Transverse colon (tissue), 4 donors: ENCODE results near the gene SERINC1. TPM values are rescaled to one million over a fixed set of nuclear protein-coding genes. Genes with fewer than 3 reads are reported as not detected.

ENCODE experiments used
- DNase-seq: peaks from one replicate; pipeline ENCODE4 v3.0.0-alpha.2; 2019
- H3K27ac ChIP-seq, 4 donors: fragments of 200-600 bp; sonication (generic); 2 replicates each; pipeline ENCODE4 v1.5.1; 2016 to 2018; ENCODE audit warnings: inconsistent platforms in 4 of 4
- H3K27me3 ChIP-seq: fragments of 200-600 bp; sonication (generic); 2 replicates; pipeline ENCODE4 v1.5.1; 2017; ENCODE audit warnings: inconsistent platforms
- H3K36me3 ChIP-seq, 4 donors: fragments of 200-600 bp; sonication (generic); 2 replicates each; pipeline ENCODE4 v1.5.1; 2017 to 2019; ENCODE audit warnings: inconsistent platforms in 4 of 4
- H3K4me1 ChIP-seq, 4 donors: fragments of 200-600 bp; sonication (generic); 2 replicates each; pipeline ENCODE4 v1.5.1; 2017 to 2020; ENCODE audit warnings: inconsistent platforms in 4 of 4
- H3K4me3 ChIP-seq, 4 donors: fragments of 200-600 bp; sonication (generic); 1 replicate in 1 of 4; 2 replicates in 3 of 4; pipeline versions ENCODE4 v1.5.1 to v1.6.1; 2017 to 2019; ENCODE audit warnings: inconsistent platforms in 4 of 4
- H3K9me3 ChIP-seq, 2 donors: fragments of 200-600 bp; sonication (generic); 2 replicates each; pipeline ENCODE4 v1.5.1; 2017 to 2019; ENCODE audit warnings: inconsistent platforms in 2 of 2
- EP300 ChIP-seq: sonication (generic); formaldehyde crosslinking; IDR thresholded peaks from one replicate; pipeline ENCODE4 v1.6.1; 2017; ENCODE audit warnings: antibody characterized with exemption, low read depth
- POLR2A ChIP-seq: fragments of 450-650 bp; IDR thresholded peaks from one replicate; pipeline ENCODE4 v1.6.1; 2016; ENCODE audit warnings: antibody characterized with exemption, mild to moderate bottlenecking, moderate library complexity
- POLR2AphosphoS5 ChIP-seq, 3 donors: sonication (generic); formaldehyde crosslinking; IDR thresholded peaks; one replicate each; pipeline ENCODE4 v1.6.1; 2016; ENCODE audit warnings: antibody characterized with exemption in 3 of 3
- WGBS, 2 donors: methylation state at CpG; one replicate each; pipeline ENCODE4 v1.1.5; 2018; ENCODE audit warnings: low coverage in 1 of 2; 5-methylcytosine and 5-hydroxymethylcytosine counted together
- in situ Hi-C, 4 donors: fragments of 200-750 bp; cut with MboI; loops; one replicate each; pipeline versions ENCODE4 v1.15.0 to v1.15.1; 2017; ENCODE audit warnings: low sequenced_read_pairs in 3 of 4, low pct_ligation_motif_present in 1 of 4, low pct_unique_long_range_greater_than_20kb in 1 of 4
- intact Hi-C: fragments of 100-400 bp; cut with DNase I; formaldehyde crosslinking; loops from one replicate; pipeline ENCODE4 v1.15.1; 2023; ENCODE audit warnings: low total_unique reads
- total RNA-seq, 4 donors: library from RNA; depleted of rRNA; stranded (reverse); fragments of >200 nt; gene quantifications; one replicate each; pipeline ENCODE4 v1.1.0, GENCODE V29; 2016
- TF ChIP-seq, protein P1 (sequence below), 5 experiments: fragments of 200-600 bp in 3 of 5; fragments of 450-650 bp in 2 of 5; sonication (generic) in 3 of 5; IDR thresholded peaks; 1 replicate in 2 of 5; 2 replicates in 3 of 5; pipeline ENCODE4 v1.5.1; 2016 to 2017; ENCODE audit warnings: antibody characterized with exemption in 5 of 5, inconsistent platforms in 3 of 5, mild to moderate bottlenecking in 2 of 5, moderate library complexity in 1 of 5

SERINC1 gene
- total RNA-seq, 4 donors from 2014 or later: 32.6 to 138 (median 87.0) TPM

DNA sequence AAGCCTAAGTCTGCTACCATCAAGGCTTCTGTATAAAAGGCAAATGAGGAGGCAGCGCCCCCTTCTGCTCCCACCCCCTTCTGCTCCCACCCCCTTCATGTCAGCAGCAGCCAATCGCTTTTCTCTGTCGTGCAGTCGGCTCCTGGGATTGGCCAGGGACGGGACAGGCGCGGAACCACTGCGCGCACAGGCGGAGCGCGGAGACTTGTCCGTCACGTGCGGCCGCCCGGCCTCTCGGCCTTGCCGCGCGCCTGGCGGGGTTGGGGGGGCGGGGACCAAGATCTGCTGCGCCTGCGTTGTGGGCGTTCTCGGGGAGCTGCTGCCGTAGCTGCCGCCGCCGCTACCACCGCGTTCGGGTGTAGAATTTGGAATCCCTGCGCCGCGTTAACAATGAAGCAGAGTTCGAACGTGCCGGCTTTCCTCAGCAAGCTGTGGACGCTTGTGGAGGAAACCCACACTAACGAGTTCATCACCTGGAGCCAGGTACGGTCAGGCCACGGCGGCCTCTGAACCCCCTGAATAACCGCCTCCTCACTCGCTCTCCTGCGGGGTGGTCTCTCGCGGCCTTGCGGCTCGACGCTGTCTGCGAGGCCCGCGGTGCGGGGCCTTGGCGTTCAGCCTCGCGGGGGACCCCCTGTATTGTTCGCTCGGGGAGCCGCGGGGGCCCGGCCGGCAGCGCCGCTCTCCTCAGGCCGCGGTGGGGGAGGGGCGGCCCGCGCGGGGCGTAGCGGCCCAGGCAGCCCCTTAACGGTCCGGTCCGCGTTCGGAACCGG lies 72.1 kb downstream of the SERINC1 start, which contains the start of gene HSF2:
HSF2 (plus strand) TSS at position 305 of the 773 bp plus-strand sequence; CDS start at position 391, 86 bp downstream.
- 0% methylated on average over 61 of the region's 82 CpGs; no CpG with 5 or more reads in 1 of the 2 donors for WGBS, 2 donors
- intact Hi-C loops: no loop called here

DNA sequence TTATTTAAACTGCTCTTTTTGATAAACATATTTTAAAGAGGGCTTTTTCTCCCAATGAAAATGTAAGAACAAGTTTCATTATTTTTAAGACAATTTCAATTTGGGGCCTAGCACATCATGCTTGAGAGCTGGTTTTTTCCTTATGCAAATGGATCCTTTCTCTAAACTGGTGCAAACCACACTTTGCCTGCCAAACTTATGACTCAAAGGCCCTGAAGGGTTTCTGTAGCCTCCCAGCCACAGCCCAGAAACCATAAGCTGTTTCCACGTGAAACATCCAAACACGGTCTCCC lies 72.6 kb downstream of the SERINC1 start:
- TF ChIP-seq POLR2AphosphoS5 (IDR thresholded peaks at IDR 0.05): no peak
- TF ChIP-seq POLR2A: no peak
- TF ChIP-seq, protein P1, sequence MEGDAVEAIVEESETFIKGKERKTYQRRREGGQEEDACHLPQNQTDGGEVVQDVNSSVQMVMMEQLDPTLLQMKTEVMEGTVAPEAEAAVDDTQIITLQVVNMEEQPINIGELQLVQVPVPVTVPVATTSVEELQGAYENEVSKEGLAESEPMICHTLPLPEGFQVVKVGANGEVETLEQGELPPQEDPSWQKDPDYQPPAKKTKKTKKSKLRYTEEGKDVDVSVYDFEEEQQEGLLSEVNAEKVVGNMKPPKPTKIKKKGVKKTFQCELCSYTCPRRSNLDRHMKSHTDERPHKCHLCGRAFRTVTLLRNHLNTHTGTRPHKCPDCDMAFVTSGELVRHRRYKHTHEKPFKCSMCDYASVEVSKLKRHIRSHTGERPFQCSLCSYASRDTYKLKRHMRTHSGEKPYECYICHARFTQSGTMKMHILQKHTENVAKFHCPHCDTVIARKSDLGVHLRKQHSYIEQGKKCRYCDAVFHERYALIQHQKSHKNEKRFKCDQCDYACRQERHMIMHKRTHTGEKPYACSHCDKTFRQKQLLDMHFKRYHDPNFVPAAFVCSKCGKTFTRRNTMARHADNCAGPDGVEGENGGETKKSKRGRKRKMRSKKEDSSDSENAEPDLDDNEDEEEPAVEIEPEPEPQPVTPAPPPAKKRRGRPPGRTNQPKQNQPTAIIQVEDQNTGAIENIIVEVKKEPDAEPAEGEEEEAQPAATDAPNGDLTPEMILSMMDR (IDR thresholded peaks at IDR 0.05): no peak
- TF ChIP-seq EP300: no peak
- intact Hi-C loops: no loop called here

More for the DNA sequence above, 72.1 kb downstream of the SERINC1 start, which contains the start of gene HSF2:
- TF ChIP-seq EP300: no peak
- TF ChIP-seq POLR2A: peak; percentile 51
- TF ChIP-seq, protein P1 (IDR thresholded peaks at IDR 0.05): peak in 2 of 5 experiments; percentile 25 to 26
- TF ChIP-seq POLR2AphosphoS5 (IDR thresholded peaks at IDR 0.05): peak in 2 of 3 donors; percentile 7 to 47
- peak within 1 kb of the TSS; percentile 95 to 99 (median 96) for H3K4me3 ChIP-seq
- peaks cover 0 to 21% (median 16%) of the 10 kb centered on the region in 4 donors for H3K4me1 ChIP-seq
- in situ Hi-C loops: loop anchor here in 2 of 4 donors (10.0 to 25.0 kb wide), 2 partner anchors 75 to 138 kb away; partner anchors contain the start of gene SERINC1 (in 1 of the 2)
- DNase-seq: peak; percentile 96
- H3K27me3 ChIP-seq: no peaks in the 10 kb centered on the region
- no peaks in the 10 kb centered on the region for H3K36me3 ChIP-seq
- peak within 1 kb of the TSS; percentile 89 to 96 (median 92) for H3K27ac ChIP-seq
- H3K9me3 ChIP-seq: no peaks in the 10 kb centered on the region

DNA sequence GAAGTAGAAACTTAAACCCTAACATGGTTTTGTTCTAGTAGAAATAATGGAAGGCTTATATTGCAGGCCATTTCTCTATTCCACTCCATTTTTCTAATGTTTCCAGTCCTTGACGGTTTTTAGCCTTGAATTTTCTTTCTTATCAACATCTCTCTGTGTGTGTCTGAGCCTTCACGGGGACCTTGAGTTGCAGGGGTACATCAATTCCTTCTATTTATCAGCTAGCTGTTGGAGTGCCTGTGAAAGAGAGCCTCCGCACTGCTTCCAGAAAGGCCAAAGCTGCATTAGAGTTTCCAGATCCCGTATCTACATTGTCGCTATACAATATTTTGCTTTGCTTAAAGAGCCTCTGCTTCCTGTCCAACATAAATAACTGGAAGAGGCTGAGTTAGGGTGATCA lies 77.6 kb downstream of the SERINC1 start:
- H3K27ac ChIP-seq: no peak overlapping the region
- intact Hi-C loops: no loop called here
- TF ChIP-seq, protein P1 (IDR thresholded peaks at IDR 0.05): no peak
- TF ChIP-seq EP300 (no peak), POLR2AphosphoS5 (IDR thresholded peaks at IDR 0.05) (no peak), POLR2A (no peak)
- no peaks in the 10 kb centered on the region for H3K36me3 ChIP-seq
- no peak for DNase-seq
- no peak overlapping the region for H3K4me3 ChIP-seq
- H3K27me3 ChIP-seq: no peaks in the 10 kb centered on the region
- H3K4me1 ChIP-seq: peaks cover 0 to 5% (median 3%) of the 10 kb centered on the region in 4 donors
- 89 to 96% methylated on average over 5 of the region's 5 CpGs for WGBS, 2 donors
- in situ Hi-C loops: loop anchor here in 2 of 4 donors (10.0 to 25.0 kb wide), 2 partner anchors 81 to 143 kb away; partner anchors contain the start of gene SERINC1 (in 1 of the 2)
- H3K9me3 ChIP-seq: no peaks in the 10 kb centered on the region

More for the DNA sequence above, 72.6 kb downstream of the SERINC1 start:
- DNase-seq: no peak
- H3K4me1 ChIP-seq: peaks cover 0 to 21% (median 16%) of the 10 kb centered on the region in 4 donors
- H3K9me3 ChIP-seq: no peaks in the 10 kb centered on the region
- in situ Hi-C loops: loop anchor here in 2 of 4 donors (10.0 to 25.0 kb wide), 2 partner anchors 76 to 138 kb away; partner anchors contain the start of gene SERINC1 (in 1 of the 2)
- peak overlapping the region; percentile 89 to 96 (median 92) for H3K27ac ChIP-seq
- H3K4me3 ChIP-seq: peak overlapping the region in 3 of 4 donors; percentile 95 to 99 (median 97)
- no peaks in the 10 kb centered on the region for H3K27me3 ChIP-seq
- H3K36me3 ChIP-seq: no peaks in the 10 kb centered on the region
- 0% methylated on average over 2 of the region's 2 CpGs; no CpG with 5 or more reads in 1 of the 2 donors for WGBS, 2 donors

DNA sequence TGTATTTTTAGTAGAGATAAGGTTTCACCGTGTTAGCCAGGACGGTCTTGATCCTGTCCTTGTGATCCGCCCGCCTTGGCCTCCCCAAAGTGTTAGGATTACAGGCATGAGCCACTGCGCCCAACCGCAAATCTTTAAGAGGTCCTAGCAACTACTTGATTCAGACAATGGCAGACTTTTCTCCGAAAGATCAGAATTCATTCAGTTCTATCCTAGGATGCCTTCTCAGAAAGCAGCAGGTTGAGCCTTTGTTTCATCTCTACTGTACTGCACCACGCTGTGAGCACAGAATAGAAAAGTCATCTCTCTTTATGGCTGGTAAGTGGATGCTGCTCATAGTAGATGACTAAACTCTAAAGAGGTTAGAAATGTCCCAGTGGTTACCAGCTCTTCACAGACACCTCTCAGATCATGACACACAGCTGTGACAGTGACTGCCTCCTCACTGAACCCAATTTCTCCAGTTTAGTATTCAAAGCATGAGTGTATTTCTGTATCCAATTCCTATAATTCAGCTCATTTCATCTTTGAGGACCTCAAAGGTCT lies 78.2 kb downstream of the SERINC1 start:
- no peak overlapping the region for H3K27ac ChIP-seq
- H3K36me3 ChIP-seq: no peaks in the 10 kb centered on the region
- no peak for TF ChIP-seq POLR2A
- TF ChIP-seq POLR2AphosphoS5 (IDR thresholded peaks at IDR 0.05): no peak
- TF ChIP-seq, protein P1 (IDR thresholded peaks at IDR 0.05): no peak
- no peak for TF ChIP-seq EP300
- intact Hi-C loops: no loop called here
- WGBS, 2 donors: 71 to 100% methylated on average over 4 to 8 of the region's 8 CpGs
- no peaks in the 10 kb centered on the region for H3K9me3 ChIP-seq
- DNase-seq: no peak
- in situ Hi-C loops: loop anchor here in 2 of 4 donors (10.0 to 25.0 kb wide), 2 partner anchors 81 to 144 kb away; partner anchors contain the start of gene SERINC1 (in 1 of the 2)
- no peaks in the 10 kb centered on the region for H3K4me1 ChIP-seq
- no peak overlapping the region for H3K4me3 ChIP-seq
- no peaks in the 10 kb centered on the region for H3K27me3 ChIP-seq
